HEK293T (cell line): Measurements from ENCODE around the gene TIGAR.

Source experiments
- FOXA1 ChIP-seq: fragments of 450-650 bp; IDR thresholded peaks from 2 replicates; pipeline ENCODE4 v1.6.1; 2016; ENCODE audit warnings: mild to moderate bottlenecking
- FOXM1 ChIP-seq: fragments of 450-650 bp; IDR thresholded peaks from 2 replicates; pipeline ENCODE4 v1.6.1; 2017; ENCODE audit warnings: mild to moderate bottlenecking, borderline replicate concordance
- SP1 ChIP-seq: fragments of 450-650 bp; IDR thresholded peaks from 2 replicates; pipeline ENCODE4 v1.6.1; 2017

- TF ChIP-seq FOXM1 (no peak), SP1 (no peak), FOXA1 (no peak)
Measured at GRCh38 chr12:4297617-4298016, 23.4 kb upstream of the TIGAR start.
